ENCODE data around the gene SEMA3A. TPM values are rescaled to one million over a fixed set of nuclear protein-coding genes. Genes with fewer than 3 reads are reported as not detected.
"Not testable (repeated sequence)": the region's sequence is repeated elsewhere in the genome, so short reads cannot be mapped to it uniquely, and the experiment has no call there.

The SEMA3A gene
- total RNA-seq, 1 donor from 2014 or later = 1.9 TPM

DNA sequence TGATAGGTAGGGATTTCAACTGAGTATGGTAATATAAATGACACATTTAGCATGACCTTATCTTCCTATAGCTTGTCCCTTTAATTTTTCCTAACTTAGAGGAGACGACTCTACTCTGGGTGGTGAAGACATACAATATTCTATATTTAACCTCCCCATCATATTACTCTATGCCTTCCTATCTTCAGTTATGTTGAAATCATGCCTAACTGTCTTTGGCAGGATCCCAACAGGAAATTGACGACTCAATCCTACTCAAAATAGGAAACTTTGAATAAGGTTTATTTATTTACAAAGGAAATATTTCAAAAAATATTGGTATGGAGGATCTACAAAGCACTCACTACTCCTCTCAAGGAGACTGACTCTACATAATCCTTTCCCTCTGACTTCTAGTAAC lies 24.1 kb upstream of the SEMA3A start:
- intact Hi-C loops (cut with micrococcal nuclease) = no loop called here
- H3K4me3 ChIP-seq = no peak overlapping the region

DNA sequence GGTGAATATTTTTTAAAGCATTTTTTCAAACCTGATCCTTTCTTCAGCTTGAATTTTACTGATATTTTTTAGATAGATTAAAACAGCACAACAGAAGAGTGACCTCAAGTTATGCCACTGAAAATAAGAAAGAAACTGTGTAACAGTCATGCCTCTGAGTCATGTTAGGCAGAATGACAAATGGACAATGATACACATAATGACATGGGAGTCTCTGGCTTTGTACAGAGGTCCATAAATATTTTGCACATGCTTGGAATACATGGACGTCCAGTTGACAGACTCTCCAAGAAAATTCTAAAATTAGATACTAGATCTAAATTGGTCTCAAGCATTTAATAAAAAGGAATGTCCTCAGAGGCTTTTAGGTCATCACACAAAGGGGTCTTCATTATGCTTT lies 21.9 kb upstream of the SEMA3A start:
- Histone ChIP-seq H3K27me3 (ENCODE audit: low read depth) (no peaks in the 10 kb centered on the region), H3K9me3 (replicated peaks) (no peaks in the 10 kb centered on the region), H3K36me3 (no peaks in the 10 kb centered on the region), H3K4me1 (no peaks in the 10 kb centered on the region), H3K4me3 (no peak overlapping the region), H3K27ac (replicated peaks) (no peak overlapping the region)
- no peak for DNase-seq
- intact Hi-C loops (cut with micrococcal nuclease) = no loop called here
- TF ChIP-seq, protein P1, sequence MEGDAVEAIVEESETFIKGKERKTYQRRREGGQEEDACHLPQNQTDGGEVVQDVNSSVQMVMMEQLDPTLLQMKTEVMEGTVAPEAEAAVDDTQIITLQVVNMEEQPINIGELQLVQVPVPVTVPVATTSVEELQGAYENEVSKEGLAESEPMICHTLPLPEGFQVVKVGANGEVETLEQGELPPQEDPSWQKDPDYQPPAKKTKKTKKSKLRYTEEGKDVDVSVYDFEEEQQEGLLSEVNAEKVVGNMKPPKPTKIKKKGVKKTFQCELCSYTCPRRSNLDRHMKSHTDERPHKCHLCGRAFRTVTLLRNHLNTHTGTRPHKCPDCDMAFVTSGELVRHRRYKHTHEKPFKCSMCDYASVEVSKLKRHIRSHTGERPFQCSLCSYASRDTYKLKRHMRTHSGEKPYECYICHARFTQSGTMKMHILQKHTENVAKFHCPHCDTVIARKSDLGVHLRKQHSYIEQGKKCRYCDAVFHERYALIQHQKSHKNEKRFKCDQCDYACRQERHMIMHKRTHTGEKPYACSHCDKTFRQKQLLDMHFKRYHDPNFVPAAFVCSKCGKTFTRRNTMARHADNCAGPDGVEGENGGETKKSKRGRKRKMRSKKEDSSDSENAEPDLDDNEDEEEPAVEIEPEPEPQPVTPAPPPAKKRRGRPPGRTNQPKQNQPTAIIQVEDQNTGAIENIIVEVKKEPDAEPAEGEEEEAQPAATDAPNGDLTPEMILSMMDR (IDR thresholded peaks at IDR 0.05; ENCODE audit: borderline replicate concordance) = no peak

More for the DNA sequence above, 24.1 kb upstream of the SEMA3A start:
- no peak for DNase-seq
- H3K9me3 ChIP-seq (replicated peaks) = no peaks in the 10 kb centered on the region
- H3K36me3 ChIP-seq = no peaks in the 10 kb centered on the region
- H3K4me1 ChIP-seq = no peaks in the 10 kb centered on the region
- TF ChIP-seq, protein P1 (IDR thresholded peaks at IDR 0.05; ENCODE audit: borderline replicate concordance) = no peak
- H3K27ac ChIP-seq (replicated peaks) = no peak overlapping the region
- no peaks in the 10 kb centered on the region for H3K27me3 ChIP-seq (ENCODE audit: low read depth)

- H3K36me3 ChIP-seq; H3K27ac ChIP-seq (replicated peaks); H3K4me3 ChIP-seq; DNase-seq; H3K27me3 ChIP-seq (ENCODE audit: low read depth); H3K4me1 ChIP-seq; intact Hi-C loops (cut with micrococcal nuclease); H3K9me3 ChIP-seq (replicated peaks): not testable (repeated sequence)
Observed at GRCh38 chr7:84214757-84215156, 20.2 kb upstream of the SEMA3A start.

DNA sequence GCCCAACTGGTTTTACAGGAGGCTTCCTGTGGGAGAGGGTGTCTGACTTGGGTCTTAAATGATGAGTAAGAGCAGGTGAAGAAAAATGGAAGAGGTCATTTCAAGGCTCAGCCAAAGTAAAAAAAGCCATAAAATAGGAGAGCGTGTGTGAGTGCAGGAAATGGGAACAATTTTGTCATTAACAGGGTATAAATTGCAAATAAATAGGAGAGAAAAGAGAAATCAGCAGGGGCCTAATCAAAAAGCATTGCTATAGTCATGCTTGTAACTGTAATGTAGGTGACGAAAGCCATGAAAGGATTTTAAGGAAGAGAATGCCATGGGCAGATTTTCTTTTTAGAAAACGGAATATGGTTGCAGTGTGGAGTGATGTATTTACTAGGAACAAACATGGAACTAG lies 15.7 kb upstream of the SEMA3A start:
- no peaks in the 10 kb centered on the region for H3K4me1 ChIP-seq
- H3K27ac ChIP-seq (replicated peaks) = no peak overlapping the region
- H3K9me3 ChIP-seq (replicated peaks) = no peaks in the 10 kb centered on the region
- intact Hi-C loops (cut with micrococcal nuclease) = no loop called here
- no peak for DNase-seq
- no peaks in the 10 kb centered on the region for H3K27me3 ChIP-seq (ENCODE audit: low read depth)
- TF ChIP-seq, protein P1 (IDR thresholded peaks at IDR 0.05; ENCODE audit: borderline replicate concordance) = no peak
- H3K36me3 ChIP-seq = no peaks in the 10 kb centered on the region
- H3K4me3 ChIP-seq = no peak overlapping the region

DNA sequence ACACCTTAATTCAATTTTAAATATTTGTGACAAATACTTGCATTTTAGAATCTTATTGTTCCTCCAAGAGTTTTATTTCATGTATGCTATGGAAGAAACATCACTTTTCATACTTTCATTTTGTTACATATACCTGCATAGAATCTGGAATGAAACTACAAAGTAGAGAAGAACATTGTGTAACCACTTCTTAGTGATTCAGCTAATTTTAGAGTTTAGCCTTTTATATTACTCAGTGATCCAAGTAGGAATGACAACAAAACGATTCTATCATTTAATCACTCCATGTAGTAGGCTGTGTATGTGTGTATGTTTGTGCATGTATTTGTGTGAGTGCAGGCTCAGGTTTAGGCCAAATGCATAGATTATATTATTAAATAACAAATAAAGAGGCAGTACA lies 14.4 kb upstream of the SEMA3A start:
- Histone ChIP-seq H3K36me3 (no peaks in the 10 kb centered on the region), H3K4me3 (no peak overlapping the region), H3K27ac (replicated peaks) (no peak overlapping the region), H3K9me3 (replicated peaks) (no peaks in the 10 kb centered on the region), H3K27me3 (ENCODE audit: low read depth) (no peaks in the 10 kb centered on the region), H3K4me1 (no peaks in the 10 kb centered on the region)
- TF ChIP-seq, protein P1 (IDR thresholded peaks at IDR 0.05; ENCODE audit: borderline replicate concordance) = no peak
- intact Hi-C loops (cut with micrococcal nuclease) = no loop called here
- DNase-seq = no peak

DNA sequence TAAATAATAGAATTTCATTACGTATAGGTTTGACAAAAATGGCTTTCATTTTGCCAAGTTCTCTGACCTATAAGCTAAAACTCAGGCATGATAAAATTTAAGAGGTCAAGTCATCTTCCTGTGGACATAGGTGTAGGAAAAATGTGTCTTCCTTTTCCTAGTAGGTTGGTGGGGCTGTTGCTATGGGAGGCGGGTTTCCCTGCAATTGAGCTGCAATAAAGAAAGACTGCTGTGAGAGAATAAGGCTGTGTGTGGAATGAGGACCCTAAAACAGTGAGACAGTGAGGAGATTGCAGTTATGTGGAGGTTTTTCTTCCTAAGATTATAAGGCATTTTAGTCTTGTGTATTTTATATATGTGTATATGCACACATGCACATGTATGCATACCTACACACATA lies 13.0 kb upstream of the SEMA3A start:
- no peak overlapping the region for H3K4me3 ChIP-seq
- no peak for DNase-seq
- H3K36me3 ChIP-seq = no peaks in the 10 kb centered on the region
- H3K27ac ChIP-seq (replicated peaks) = no peak overlapping the region
- TF ChIP-seq, protein P1 (IDR thresholded peaks at IDR 0.05; ENCODE audit: borderline replicate concordance) = no peak
- H3K27me3 ChIP-seq (ENCODE audit: low read depth) = no peaks in the 10 kb centered on the region
- intact Hi-C loops (cut with micrococcal nuclease) = no loop called here
- no peaks in the 10 kb centered on the region for H3K4me1 ChIP-seq
- H3K9me3 ChIP-seq (replicated peaks) = no peaks in the 10 kb centered on the region

Measured in left ventricle myocardium inferior (tissue), 1 donor.